C4-2B (cell line): ENCODE results near the gene CYBC1.

Experiments used
- CTCF ChIP-seq: fragments of 450-650 bp; conservative IDR thresholded peaks from 2 replicates; pipeline ENCODE4 v1.5.1; 2017; ENCODE audit warnings: mild to moderate bottlenecking
- ZFX ChIP-seq: fragments of 450-650 bp; IDR thresholded peaks from 2 replicates; pipeline ENCODE4 v1.6.1; 2017

GRCh38 chr17:82392941-82393340 is 57.6 kb downstream of the CYBC1 start:
- TF ChIP-seq CTCF, result no peak
- no peak for TF ChIP-seq ZFX
